Activated T-helper 2 cell treated with anti-CD3 and anti-CD28 coated beads, Interferon-gamma antibody, Interleukin-2, Interleukin-4, amounts not matched to agents 10 μg/mL and 5 μg/mL and 100 μg/mL, durations not matched to agents 14 hours and 24 hours and 36 hours (primary cell): ENCODE data around the gene PANK3. TPM values are rescaled to one million over a fixed set of nuclear protein-coding genes. Genes with fewer than 3 reads are reported as not detected.

Source experiments
- DNase-seq: peaks from one replicate; pipeline ENCODE4 v3.0.0; 2021; ENCODE audit warnings: low spot score
- H3K27ac Mint-ChIP-seq: one replicate; pipeline ENCODE4 v1.8.0; 2021; ENCODE audit warnings: mixed read lengths
- H3K27me3 Mint-ChIP-seq: one replicate; pipeline ENCODE4 v1.8.0; 2021; ENCODE audit warnings: low read depth, mixed read lengths
- H3K36me3 Mint-ChIP-seq: one replicate; pipeline ENCODE4 v1.8.0; 2021; ENCODE audit warnings: low read depth, mixed read lengths
- H3K4me1 Mint-ChIP-seq: one replicate; pipeline ENCODE4 v1.8.0; 2021; ENCODE audit warnings: low read depth, mixed read lengths
- H3K4me3 Mint-ChIP-seq: one replicate; pipeline ENCODE4 v1.8.0; 2021; ENCODE audit warnings: low read depth, mild to moderate bottlenecking, moderate library complexity, mixed read lengths
- H3K9me3 Mint-ChIP-seq: one replicate; pipeline ENCODE4 v1.8.0; 2021; ENCODE audit warnings: mixed read lengths
- intact Hi-C: fragments of 100-400 bp; cut with micrococcal nuclease; formaldehyde crosslinking; loops from one replicate; pipeline ENCODE4 v1.15.1; 2023
- total RNA-seq: library from RNA; stranded (reverse); gene quantifications from 2 replicates; pipeline ENCODE4 v1.2.3, GENCODE V29; 2022

The PANK3 gene
- total RNA-seq = 74.5 and 87.1 TPM in 2 replicates

GRCh38 chr5:168578538-168579487 is at the start of gene PANK3:
TSS of gene PANK3 (minus strand) at chr5:168579368. CDS start at chr5:168579283, 85 bp downstream.
- Mint-ChIP-seq H3K36me3 (peaks cover 44% of the 10 kb centered on the region), H3K9me3 (peaks cover 3% of the 10 kb centered on the region), H3K27me3 (no peaks in the 10 kb centered on the region), H3K4me3 (peak within 1 kb of the TSS; percentile 94), H3K4me1 (peaks cover 30% of the 10 kb centered on the region), H3K27ac (peak within 1 kb of the TSS; percentile 94)
- no peak for DNase-seq
- intact Hi-C loops = loop anchor here (1.0 to 10.0 kb wide), 6 partner anchors 30 to 1752 kb away; partner anchors contain the start of genes RARS1 and SPDL1

GRCh38 chr5:168624850-168625364 is 45.7 kb upstream of the PANK3 start:
- no peak overlapping the region for H3K4me3 Mint-ChIP-seq
- intact Hi-C loops = no loop called here
- no peaks in the 10 kb centered on the region for H3K36me3 Mint-ChIP-seq
- H3K9me3 Mint-ChIP-seq = no peaks in the 10 kb centered on the region
- H3K27me3 Mint-ChIP-seq = peaks cover 11% of the 10 kb centered on the region
- no peak overlapping the region for H3K27ac Mint-ChIP-seq
- DNase-seq = no peak
- H3K4me1 Mint-ChIP-seq = no peaks in the 10 kb centered on the region

GRCh38 chr5:168620807-168621206 is 41.6 kb upstream of the PANK3 start:
- H3K27ac Mint-ChIP-seq = no peak overlapping the region
- no peak overlapping the region for H3K4me3 Mint-ChIP-seq
- no peaks in the 10 kb centered on the region for H3K36me3 Mint-ChIP-seq
- H3K4me1 Mint-ChIP-seq = no peaks in the 10 kb centered on the region
- H3K9me3 Mint-ChIP-seq = no peaks in the 10 kb centered on the region
- no peak for DNase-seq
- intact Hi-C loops = no loop called here
- H3K27me3 Mint-ChIP-seq = peaks cover 4% of the 10 kb centered on the region

- intact Hi-C loops = no loop called here
- peaks cover 6% of the 10 kb centered on the region for H3K4me1 Mint-ChIP-seq
- H3K4me3 Mint-ChIP-seq = no peak overlapping the region
- DNase-seq = no peak
- H3K9me3 Mint-ChIP-seq = no peaks in the 10 kb centered on the region
- H3K36me3 Mint-ChIP-seq = no peaks in the 10 kb centered on the region
- H3K27ac Mint-ChIP-seq = no peak overlapping the region
- H3K27me3 Mint-ChIP-seq = no peaks in the 10 kb centered on the region
Observed at GRCh38 chr5:168614661-168615060, 35.5 kb upstream of the PANK3 start.

- no peak overlapping the region for H3K27ac Mint-ChIP-seq
- intact Hi-C loops = no loop called here
- no peak overlapping the region for H3K4me3 Mint-ChIP-seq
- peaks cover 6% of the 10 kb centered on the region for H3K4me1 Mint-ChIP-seq
- H3K27me3 Mint-ChIP-seq = no peaks in the 10 kb centered on the region
- H3K36me3 Mint-ChIP-seq = no peaks in the 10 kb centered on the region
- H3K9me3 Mint-ChIP-seq = no peaks in the 10 kb centered on the region
- no peak for DNase-seq
Observed at GRCh38 chr5:168613996-168614395, 34.8 kb upstream of the PANK3 start.

GRCh38 chr5:168613396-168613795 is 34.2 kb upstream of the PANK3 start:
- Mint-ChIP-seq H3K9me3 (no peaks in the 10 kb centered on the region), H3K36me3 (no peaks in the 10 kb centered on the region), H3K4me3 (no peak overlapping the region), H3K27me3 (no peaks in the 10 kb centered on the region), H3K4me1 (peaks cover 10% of the 10 kb centered on the region), H3K27ac (no peak overlapping the region)
- intact Hi-C loops = no loop called here
- no peak for DNase-seq

GRCh38 chr5:168612996-168613395 is 33.8 kb upstream of the PANK3 start:
- Mint-ChIP-seq H3K27me3 (no peaks in the 10 kb centered on the region), H3K27ac (no peak overlapping the region), H3K9me3 (no peaks in the 10 kb centered on the region), H3K36me3 (no peaks in the 10 kb centered on the region), H3K4me1 (peaks cover 13% of the 10 kb centered on the region), H3K4me3 (no peak overlapping the region)
- intact Hi-C loops = no loop called here
- DNase-seq = no peak

- Mint-ChIP-seq H3K36me3 (no peaks in the 10 kb centered on the region), H3K9me3 (no peaks in the 10 kb centered on the region), H3K27me3 (no peaks in the 10 kb centered on the region), H3K4me1 (peaks cover 17% of the 10 kb centered on the region), H3K4me3 (no peak overlapping the region), H3K27ac (no peak overlapping the region)
- no peak for DNase-seq
- intact Hi-C loops = no loop called here
Observed at GRCh38 chr5:168612123-168612522, 33.0 kb upstream of the PANK3 start.

- intact Hi-C loops = no loop called here
- Mint-ChIP-seq H3K36me3 (no peaks in the 10 kb centered on the region), H3K27me3 (no peaks in the 10 kb centered on the region), H3K9me3 (no peaks in the 10 kb centered on the region), H3K4me1 (peaks cover 17% of the 10 kb centered on the region), H3K4me3 (no peak overlapping the region), H3K27ac (no peak overlapping the region)
- DNase-seq = no peak
Observed at GRCh38 chr5:168611165-168611564, 32.0 kb upstream of the PANK3 start.

GRCh38 chr5:168609806-168610482 is 30.8 kb upstream of the PANK3 start:
- no peaks in the 10 kb centered on the region for H3K9me3 Mint-ChIP-seq
- no peaks in the 10 kb centered on the region for H3K27me3 Mint-ChIP-seq
- no peak for DNase-seq
- peaks cover 17% of the 10 kb centered on the region for H3K4me1 Mint-ChIP-seq
- H3K36me3 Mint-ChIP-seq = no peaks in the 10 kb centered on the region
- intact Hi-C loops = loop anchor here (2.0 kb wide), 1 partner anchor 31 kb away; the partner anchor contains the start of gene PANK3
- H3K4me3 Mint-ChIP-seq = no peak overlapping the region
- H3K27ac Mint-ChIP-seq = no peak overlapping the region

GRCh38 chr5:168608821-168609220 is 29.7 kb upstream of the PANK3 start:
- H3K4me1 Mint-ChIP-seq = peaks cover 18% of the 10 kb centered on the region
- no peak overlapping the region for H3K4me3 Mint-ChIP-seq
- no peaks in the 10 kb centered on the region for H3K9me3 Mint-ChIP-seq
- intact Hi-C loops = loop anchor here (2.0 kb wide), 1 partner anchor 30 kb away; the partner anchor contains the start of gene PANK3
- no peaks in the 10 kb centered on the region for H3K27me3 Mint-ChIP-seq
- no peaks in the 10 kb centered on the region for H3K36me3 Mint-ChIP-seq
- DNase-seq = no peak
- no peak overlapping the region for H3K27ac Mint-ChIP-seq

GRCh38 chr5:168608386-168608785 is 29.2 kb upstream of the PANK3 start:
- no peak overlapping the region for H3K4me3 Mint-ChIP-seq
- DNase-seq = no peak
- H3K4me1 Mint-ChIP-seq = peaks cover 20% of the 10 kb centered on the region
- H3K9me3 Mint-ChIP-seq = no peaks in the 10 kb centered on the region
- intact Hi-C loops = loop anchor here (2.0 kb wide), 1 partner anchor 30 kb away; the partner anchor contains the start of gene PANK3
- H3K27me3 Mint-ChIP-seq = no peaks in the 10 kb centered on the region
- no peaks in the 10 kb centered on the region for H3K36me3 Mint-ChIP-seq
- no peak overlapping the region for H3K27ac Mint-ChIP-seq
